Lung (tissue), 12 donors: ENCODE results near the gene DBH. TPM values are rescaled to one million over a fixed set of nuclear protein-coding genes. Genes with fewer than 3 reads are reported as not detected.

Source experiments
- ATAC-seq: fragments of 200-7000 bp; cut with Tn5 transposase; one replicate; pipeline ENCODE4 v1.9.1; 2020; ENCODE audit warnings: moderate number of reproducible peaks; ENCODE audit not compliant: insufficient read depth, low FRiP score
- DNase-seq, 3 donors: peaks; one replicate each; pipeline ENCODE4 v3.0.0-alpha.2; 2013 to 2017
- H3K27ac ChIP-seq, 2 donors: one replicate each; pipeline ENCODE4 v1.5.1; 2013; ENCODE audit warnings: mild to moderate bottlenecking in 2 of 2, moderate library complexity in 2 of 2, control low read depth in 1 of 2, inconsistent platforms in 1 of 2, low read depth in 1 of 2, low read length in 1 of 2
- H3K27me3 ChIP-seq, 3 donors: one replicate each; pipeline ENCODE4 v1.5.1; 2013; ENCODE audit warnings: low read length in 2 of 3; ENCODE audit not compliant: control insufficient read depth in 3 of 3, insufficient read depth in 3 of 3
- H3K36me3 ChIP-seq, 4 donors: one replicate each; pipeline ENCODE4 v1.5.1; 2013; ENCODE audit warnings: low read length in 4 of 4, mild to moderate bottlenecking in 1 of 4, moderate library complexity in 1 of 4; ENCODE audit not compliant: control insufficient read depth in 4 of 4, insufficient read depth in 4 of 4
- H3K4me1 ChIP-seq, 5 donors: one replicate each; pipeline ENCODE4 v1.5.1; 2013; ENCODE audit warnings: low read length in 5 of 5, mild to moderate bottlenecking in 2 of 5, moderate library complexity in 1 of 5; ENCODE audit not compliant: control insufficient read depth in 5 of 5, insufficient read depth in 5 of 5
- H3K4me3 ChIP-seq: one replicate; pipeline ENCODE4 v1.5.1; 2013; ENCODE audit warnings: mild to moderate bottlenecking, control low read depth, moderate library complexity
- H3K9ac ChIP-seq, 2 donors: one replicate each; pipeline ENCODE4 v1.5.1; 2013; ENCODE audit warnings: low read length in 2 of 2, control low read depth in 1 of 2; ENCODE audit not compliant: insufficient read depth in 1 of 2
- H3K9me3 ChIP-seq, 4 donors: one replicate each; pipeline ENCODE4 v1.5.1; 2013; ENCODE audit warnings: low read length in 3 of 4, mild to moderate bottlenecking in 1 of 4, moderate library complexity in 1 of 4; ENCODE audit not compliant: control insufficient read depth in 4 of 4, insufficient read depth in 3 of 4
- CTCF ChIP-seq: IDR thresholded peaks from 2 replicates; pipeline ENCODE4 v1.5.1; 2012; ENCODE audit warnings: mild to moderate bottlenecking; ENCODE audit errors: control extremely low read depth, extremely low read depth
- WGBS, 2 donors: extraction: QIAGEN DNeasy Blood & Tissue Kit; methylation state at CpG; one replicate each; pipeline ENCODE4 v1.1.7; 2013; 5-methylcytosine and 5-hydroxymethylcytosine counted together
- polyA plus RNA-seq, 2 donors: library from polyadenylated mRNA; stranded (reverse); fragments of 200-250 nt; gene quantifications; one replicate each; pipeline ENCODE4 v1.2.1, GENCODE V29; 2013
- total RNA-seq, 2 donors: library from RNA; depleted of rRNA in 1 of 2; stranded (reverse); fragments of >200 nt in 1 of 2; gene quantifications; one replicate each; pipeline ENCODE4 v1.2.1, GENCODE V29; 2014 to 2021
- donor health status: control.
- donor health status: control.
- donor health status: Bipolar disorder and iron deficiency.
- donor health status: healthy.
- donor health status: DM: yes; HTN: yes; CAD: no.

DBH gene
- total and polyA plus RNA-seq, 4 donors: 0.06 to 0.48 (median 0.08) TPM

- Histone ChIP-seq H3K27ac (no peak overlapping the region), H3K9ac (no peak overlapping the region), H3K36me3 (peaks cover 0 to under 1% (median 0%) of the 10 kb centered on the region in 4 donors), H3K4me3 (no peak overlapping the region), H3K4me1 (peaks cover 0 to 36% (median 18%) of the 10 kb centered on the region in 5 donors), H3K27me3 (no peaks in the 10 kb centered on the region), H3K9me3 (no peaks in the 10 kb centered on the region)
- 92 to 94% methylated on average over 33 to 34 of the region's 34 CpGs for WGBS, 2 donors
- ATAC-seq (no peak), DNase-seq (no peak)
- no peak for TF ChIP-seq CTCF
Measured at GRCh38 chr9:133687856-133688761, 51.9 kb downstream of the DBH start.

GRCh38 chr9:133689151-133689763, 53.1 kb downstream of the DBH start:
- 92% methylated on average over 10 of the region's 10 CpGs for WGBS, 2 donors
- H3K27ac ChIP-seq: no peak overlapping the region
- H3K9ac ChIP-seq: no peak overlapping the region
- TF ChIP-seq CTCF: no peak
- no peak overlapping the region for H3K4me3 ChIP-seq
- DNase-seq (no peak), ATAC-seq (no peak)
- peaks cover 0 to 32% (median 11%) of the 10 kb centered on the region in 5 donors for H3K4me1 ChIP-seq
- peaks cover 0 to 4% (median 2%) of the 10 kb centered on the region in 4 donors for H3K36me3 ChIP-seq
- H3K9me3 ChIP-seq: no peaks in the 10 kb centered on the region
- no peaks in the 10 kb centered on the region for H3K27me3 ChIP-seq

- peaks cover 0 to 28% (median 7%) of the 10 kb centered on the region in 5 donors for H3K4me1 ChIP-seq
- no peaks in the 10 kb centered on the region for H3K27me3 ChIP-seq
- no peak overlapping the region for H3K4me3 ChIP-seq
- H3K9me3 ChIP-seq: no peaks in the 10 kb centered on the region
- DNase-seq (peak; percentile 71 to 84 (median 73)), ATAC-seq (peak; percentile 37)
- peak overlapping the region in 1 of 2 donors; percentile 11 for H3K27ac ChIP-seq
- no peak overlapping the region for H3K9ac ChIP-seq
- TF ChIP-seq CTCF: no peak
- WGBS, 2 donors: 69 to 85% methylated on average over 11 of the region's 11 CpGs
- H3K36me3 ChIP-seq: peaks cover 0 to 7% (median 3%) of the 10 kb centered on the region in 4 donors
Measured at GRCh38 chr9:133690081-133690561, 54.0 kb downstream of the DBH start.
